ENCODE results near the gene MALRD1. TPM values are rescaled to one million over a fixed set of nuclear protein-coding genes. Genes with fewer than 3 reads are reported as not detected.

Gene MALRD1
- total and polyA plus RNA-seq, 2 experiments from 2014 or later: 0.49 to 0.57 TPM

- Histone ChIP-seq H3K27me3 (no peaks in the 10 kb centered on the region), H3K4me3 (no peak overlapping the region), H3K27ac (no peak overlapping the region), H3K9me3 (ENCODE audit: low read depth) (no peaks in the 10 kb centered on the region), H3K36me3 (no peaks in the 10 kb centered on the region), H3K4me1 (ENCODE audit: low read depth) (no peaks in the 10 kb centered on the region)
- no peak for TF ChIP-seq CTCF (IDR thresholded peaks at IDR 0.05; ENCODE audit: low read depth, low read length)
- DNase-seq (ENCODE audit: low read depth in 1 of 2, low spot score in 1 of 2): peak in 1 of 2 donors; percentile 73
Observed at GRCh38 chr10:19654576-19654975, 606.0 kb downstream of the MALRD1 start.

DNA sequence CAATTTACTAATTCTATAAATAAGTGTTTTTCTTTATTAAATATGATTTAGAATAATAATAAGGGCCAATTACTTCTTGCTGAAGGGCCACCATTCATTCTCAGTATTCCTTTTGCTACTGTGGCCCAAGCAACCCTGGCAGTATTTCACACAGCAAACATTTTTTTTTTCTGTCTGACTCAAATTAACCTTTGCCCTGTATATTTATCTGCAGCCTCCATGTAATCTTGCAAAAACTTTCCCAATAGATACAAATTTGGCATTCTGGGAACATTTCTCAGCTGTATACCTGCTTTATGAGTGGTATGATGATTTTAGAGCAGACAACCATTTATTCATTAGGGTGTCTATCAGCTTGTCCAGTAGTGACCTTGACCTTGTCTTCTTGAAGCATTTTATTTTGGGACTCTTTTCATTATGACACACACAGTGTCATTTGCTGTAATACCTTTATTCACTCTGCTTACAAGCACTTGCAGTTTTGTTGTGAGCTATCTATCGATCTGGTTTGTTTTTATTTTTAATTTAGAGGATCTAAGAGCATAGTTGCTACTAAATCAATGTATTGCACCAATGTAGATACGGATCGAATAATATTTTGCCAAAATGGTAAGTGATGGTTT is 607.9 kb downstream of the MALRD1 start:
- no peak overlapping the region for H3K27ac ChIP-seq
- H3K9me3 ChIP-seq (ENCODE audit: low read depth): no peaks in the 10 kb centered on the region
- H3K36me3 ChIP-seq: no peaks in the 10 kb centered on the region
- peak in 1 of 2 donors; percentile 28 for DNase-seq (ENCODE audit: low read depth in 1 of 2, low spot score in 1 of 2)
- H3K4me1 ChIP-seq (ENCODE audit: low read depth): no peaks in the 10 kb centered on the region
- no peaks in the 10 kb centered on the region for H3K27me3 ChIP-seq
- H3K4me3 ChIP-seq: no peak overlapping the region
- no peak for TF ChIP-seq CTCF (IDR thresholded peaks at IDR 0.05; ENCODE audit: low read depth, low read length)

GRCh38 chr10:19658131-19658530 is 609.5 kb downstream of the MALRD1 start:
- H3K4me3 ChIP-seq: no peak overlapping the region
- H3K9me3 ChIP-seq (ENCODE audit: low read depth): no peaks in the 10 kb centered on the region
- H3K4me1 ChIP-seq (ENCODE audit: low read depth): no peaks in the 10 kb centered on the region
- no peaks in the 10 kb centered on the region for H3K36me3 ChIP-seq
- peak in 1 of 2 donors; percentile 44 for DNase-seq (ENCODE audit: low read depth in 1 of 2, low spot score in 1 of 2)
- no peaks in the 10 kb centered on the region for H3K27me3 ChIP-seq
- no peak overlapping the region for H3K27ac ChIP-seq
- TF ChIP-seq CTCF (IDR thresholded peaks at IDR 0.05; ENCODE audit: low read depth, low read length): no peak

- H3K27me3 ChIP-seq: no peaks in the 10 kb centered on the region
- no peak for TF ChIP-seq CTCF (IDR thresholded peaks at IDR 0.05; ENCODE audit: low read depth, low read length)
- H3K4me1 ChIP-seq (ENCODE audit: low read depth): no peaks in the 10 kb centered on the region
- peak in 1 of 2 donors; percentile 21 for DNase-seq (ENCODE audit: low read depth in 1 of 2, low spot score in 1 of 2)
- H3K4me3 ChIP-seq: no peak overlapping the region
- no peaks in the 10 kb centered on the region for H3K36me3 ChIP-seq
- H3K9me3 ChIP-seq (ENCODE audit: low read depth): no peaks in the 10 kb centered on the region
- no peak overlapping the region for H3K27ac ChIP-seq
Observed at GRCh38 chr10:19658622-19659233, 610.1 kb downstream of the MALRD1 start.

GRCh38 chr10:19659920-19660655 is 611.5 kb downstream of the MALRD1 start:
- Histone ChIP-seq H3K4me3 (no peak overlapping the region), H3K27ac (no peak overlapping the region), H3K9me3 (ENCODE audit: low read depth) (no peaks in the 10 kb centered on the region), H3K27me3 (no peaks in the 10 kb centered on the region), H3K36me3 (no peaks in the 10 kb centered on the region), H3K4me1 (ENCODE audit: low read depth) (no peaks in the 10 kb centered on the region)
- no peak for DNase-seq (ENCODE audit: low read depth in 1 of 2, low spot score in 1 of 2)
- TF ChIP-seq CTCF (IDR thresholded peaks at IDR 0.05; ENCODE audit: low read depth, low read length): no peak
